HCT116 (cell line): ENCODE results near the gene ZCCHC24. TPM values are rescaled to one million over a fixed set of nuclear protein-coding genes. Genes with fewer than 3 reads are reported as not detected.

Experiments
- ATAC-seq: fragments of 200-7000 bp; cut with Tn5 transposase; 2 replicates; pipeline ENCODE4 v1.9.1; 2020; ENCODE audit warnings: mild to moderate bottlenecking, moderate library complexity
- BruUV-seq: library from RNA; stranded (reverse); fragments of 400-500 nt; replicated peaks from 2 replicates; lab custom pipeline; 2021; lab: Mats Ljungman, UMichigan
- CTCF ChIA-PET: fragments of 300-600 bp; sonication (Branson Sonifier 250); formaldehyde crosslinking; loops from one replicate; lab custom pipeline; 2021; ENCODE audit warnings: antibody characterized with exemption; lab: Charles Lee
- POLR2A ChIA-PET: fragments of 300-600, 350-600 bp; sonication (Branson Sonifier 250); formaldehyde crosslinking; loops from one replicate; lab custom pipeline; 2021; ENCODE audit warnings: antibody characterized with exemption; lab: Charles Lee
- RAD21 ChIA-PET, 2 experiments: fragments of 300-600 bp; sonication (Branson Sonifier 250); formaldehyde crosslinking; loops; one replicate each; lab custom pipeline; 2023; ENCODE audit warnings: low total read pairs in 2 of 2; ENCODE audit not compliant: uncharacterized antibody in 2 of 2, unreplicated experiment in 2 of 2, low non-redundant PET in 1 of 2; lab: Charles Lee
- DNase-seq: peaks from one replicate; pipeline ENCODE4 v3.0.0-alpha.2; 2010; ENCODE audit warnings: low read depth, low spot score
- H2AFZ ChIP-seq: fragments of 200-600 bp; shearing (Covaris generic), sonication (generic); 2 replicates; pipeline ENCODE4 v1.6.1; 2017; ENCODE audit warnings: low read depth, mixed run types, mixed read lengths, antibody characterized with exemption, low read length; ENCODE audit not compliant: poor library complexity, severe bottlenecking
- H3K27ac ChIP-seq: 2 replicates; pipeline ENCODE4 v1.5.1; 2012; ENCODE audit warnings: low read depth, low read length
- H3K27me3 ChIP-seq: fragments of 200-600 bp; sonication (generic); 2 replicates; pipeline ENCODE4 v1.6.1; 2016; ENCODE audit warnings: mixed run types, low read length, mixed read lengths; ENCODE audit not compliant: insufficient read depth
- H3K36me3 ChIP-seq, 2 experiments: fragments of 200-500 bp in 1 of 2; fragments of 200-600 bp in 1 of 2; sonication (Bioruptor generic) in 1 of 2; sonication (generic) in 1 of 2; 2 replicates each; pipeline versions ENCODE4 v1.5.1 to v1.6.1; 2014 to 2016; ENCODE audit warnings: low read length in 2 of 2, inconsistent platforms in 1 of 2, mixed read lengths in 1 of 2, mixed run types in 1 of 2; ENCODE audit not compliant: insufficient read depth in 2 of 2, control insufficient read depth in 1 of 2
- H3K4me1 ChIP-seq, 2 experiments: fragments of 200-600 bp in 1 of 2; sonication (generic) in 1 of 2; 2 replicates each; pipeline versions ENCODE4 v1.5.1 to v1.6.1; 2012 to 2017; ENCODE audit warnings: low read length in 2 of 2, inconsistent platforms in 1 of 2, mild to moderate bottlenecking in 1 of 2, mixed read lengths in 1 of 2, mixed run types in 1 of 2, moderate library complexity in 1 of 2; ENCODE audit not compliant: insufficient read depth in 2 of 2, control insufficient read depth in 1 of 2
- H3K4me2 ChIP-seq: fragments of 200-600 bp; sonication (generic); 2 replicates; pipeline ENCODE4 v1.6.1; 2017; ENCODE audit warnings: mixed run types, low read length, mixed read lengths
- H3K4me3 ChIP-seq, 2 experiments: fragments of 200-600 bp in 1 of 2; sonication (generic) in 1 of 2; replicated peaks in 1 of 2; 2 replicates each; pipeline ENCODE4 v1.5.1; 2011 to 2016; ENCODE audit warnings: low read length in 2 of 2, control low read depth in 1 of 2, low read depth in 1 of 2, mild to moderate bottlenecking in 1 of 2, mixed read lengths in 1 of 2, mixed run types in 1 of 2
- H3K79me2 ChIP-seq: fragments of 200-600 bp; sonication (generic); 2 replicates; pipeline ENCODE4 v1.6.1; 2017; ENCODE audit warnings: mild to moderate bottlenecking, mixed run types, low read length, moderate library complexity, mixed read lengths; ENCODE audit not compliant: insufficient read depth
- H3K9ac ChIP-seq: fragments of 200-600 bp; sonication (generic); 2 replicates; pipeline ENCODE4 v1.6.1; 2016; ENCODE audit warnings: low read length, mixed read lengths
- H3K9me2 ChIP-seq: fragments of 200-600 bp; sonication (generic), shearing (Covaris generic); 2 replicates; pipeline ENCODE4 v1.6.1; 2017; ENCODE audit warnings: mixed run types, mild to moderate bottlenecking, moderate library complexity; ENCODE audit not compliant: insufficient read depth
- H3K9me3 ChIP-seq, 2 experiments: fragments of 200-500 bp in 1 of 2; fragments of 200-600 bp in 1 of 2; sonication (Bioruptor generic) in 1 of 2; sonication (generic) in 1 of 2; 2 replicates each; pipeline ENCODE4 v1.6.1; 2014 to 2017; ENCODE audit warnings: low read length in 2 of 2, mixed read lengths in 2 of 2, inconsistent platforms in 1 of 2, low read depth in 1 of 2, mild to moderate bottlenecking in 1 of 2, mixed run types in 1 of 2, moderate library complexity in 1 of 2; ENCODE audit not compliant: control insufficient read depth in 1 of 2, insufficient read depth in 1 of 2
- H4K20me1 ChIP-seq: fragments of 200-600 bp; sonication (generic), shearing (Covaris generic); 2 replicates; pipeline ENCODE4 v1.6.1; 2017; ENCODE audit warnings: mixed run types, mild to moderate bottlenecking, moderate library complexity; ENCODE audit not compliant: insufficient read depth
- CEBPB ChIP-seq: IDR thresholded peaks from 2 replicates; pipeline ENCODE4 v1.6.1; 2012; ENCODE audit warnings: low read depth
- CTCF ChIP-seq, 3 experiments: fragments of 200-600 bp in 1 of 3; sonication (generic) in 1 of 3; IDR thresholded peaks in 2 of 3; conservative IDR thresholded peaks in 1 of 3; 2 replicates each; pipeline ENCODE4 v1.5.1; 2012 to 2017; ENCODE audit warnings: low read depth in 2 of 3, low read length in 2 of 3, antibody characterized with exemption in 1 of 3, borderline replicate concordance in 1 of 3, control low read depth in 1 of 3, mild to moderate bottlenecking in 1 of 3, mixed read lengths in 1 of 3, mixed run types in 1 of 3, moderate library complexity in 1 of 3; ENCODE audit not compliant: insufficient read depth in 1 of 3
- JUND ChIP-seq: IDR thresholded peaks from 2 replicates; pipeline ENCODE4 v1.6.1; 2012
- MAX ChIP-seq: IDR thresholded peaks from 2 replicates; pipeline ENCODE4 v1.6.1; 2012
- SP1 ChIP-seq: IDR thresholded peaks from 2 replicates; pipeline ENCODE4 v1.6.1; 2012; ENCODE audit warnings: low read depth
- TCF7L2 ChIP-seq: IDR thresholded peaks from 2 replicates; pipeline ENCODE4 v1.7.0; 2011; ENCODE audit warnings: borderline replicate concordance, inconsistent platforms; ENCODE audit not compliant: insufficient read depth, insufficient read length; ENCODE audit errors: extremely low read depth
- intact Hi-C: fragments of 100-400 bp; cut with micrococcal nuclease; formaldehyde crosslinking; loops from 2 replicates; pipeline ENCODE4 v1.10.0; 2022
- total RNA-seq: library from RNA; stranded (reverse); gene quantifications from one replicate; pipeline ENCODE4 v1.2.1, GENCODE V29; 2021; ENCODE audit not compliant: unreplicated experiment
- TF ChIP-seq, protein P1 (sequence below): IDR thresholded peaks from 2 replicates; pipeline ENCODE4 v1.6.1; 2012; ENCODE audit warnings: low read depth

Gene ZCCHC24
- total RNA-seq, 1 experiment from 2014 or later, result 7.0 TPM

- H3K79me2 ChIP-seq, result no peaks in the 10 kb centered on the region
- no peaks in the 10 kb centered on the region for H3K9me3 ChIP-seq
- no peak overlapping the region for H3K9ac ChIP-seq
- no peak for ATAC-seq
- H3K36me3 ChIP-seq, result no peaks in the 10 kb centered on the region
- no peak for DNase-seq
- H2AFZ ChIP-seq, result no peak overlapping the region
- peaks cover 9 to 12% of the 10 kb centered on the region in 2 experiments; a peak in 3 of 4 replicates for H3K4me1 ChIP-seq
- H3K27ac ChIP-seq, result no peak overlapping the region
- ChIA-PET POLR2A (no interaction called here), CTCF (no interaction called here)
- no TSS peak for BruUV-seq
- H3K4me3 ChIP-seq, result no peak overlapping the region
- intact Hi-C loops, result no loop called here
- H3K27me3 ChIP-seq, result no peaks in the 10 kb centered on the region
- H3K9me2 ChIP-seq, result no peaks in the 10 kb centered on the region
- H4K20me1 ChIP-seq, result no peaks in the 10 kb centered on the region
- TF ChIP-seq SP1 (no peak), CEBPB (no peak), TCF7L2 (no peak), JUND (no peak), MAX (no peak)
- TF ChIP-seq, protein P1, sequence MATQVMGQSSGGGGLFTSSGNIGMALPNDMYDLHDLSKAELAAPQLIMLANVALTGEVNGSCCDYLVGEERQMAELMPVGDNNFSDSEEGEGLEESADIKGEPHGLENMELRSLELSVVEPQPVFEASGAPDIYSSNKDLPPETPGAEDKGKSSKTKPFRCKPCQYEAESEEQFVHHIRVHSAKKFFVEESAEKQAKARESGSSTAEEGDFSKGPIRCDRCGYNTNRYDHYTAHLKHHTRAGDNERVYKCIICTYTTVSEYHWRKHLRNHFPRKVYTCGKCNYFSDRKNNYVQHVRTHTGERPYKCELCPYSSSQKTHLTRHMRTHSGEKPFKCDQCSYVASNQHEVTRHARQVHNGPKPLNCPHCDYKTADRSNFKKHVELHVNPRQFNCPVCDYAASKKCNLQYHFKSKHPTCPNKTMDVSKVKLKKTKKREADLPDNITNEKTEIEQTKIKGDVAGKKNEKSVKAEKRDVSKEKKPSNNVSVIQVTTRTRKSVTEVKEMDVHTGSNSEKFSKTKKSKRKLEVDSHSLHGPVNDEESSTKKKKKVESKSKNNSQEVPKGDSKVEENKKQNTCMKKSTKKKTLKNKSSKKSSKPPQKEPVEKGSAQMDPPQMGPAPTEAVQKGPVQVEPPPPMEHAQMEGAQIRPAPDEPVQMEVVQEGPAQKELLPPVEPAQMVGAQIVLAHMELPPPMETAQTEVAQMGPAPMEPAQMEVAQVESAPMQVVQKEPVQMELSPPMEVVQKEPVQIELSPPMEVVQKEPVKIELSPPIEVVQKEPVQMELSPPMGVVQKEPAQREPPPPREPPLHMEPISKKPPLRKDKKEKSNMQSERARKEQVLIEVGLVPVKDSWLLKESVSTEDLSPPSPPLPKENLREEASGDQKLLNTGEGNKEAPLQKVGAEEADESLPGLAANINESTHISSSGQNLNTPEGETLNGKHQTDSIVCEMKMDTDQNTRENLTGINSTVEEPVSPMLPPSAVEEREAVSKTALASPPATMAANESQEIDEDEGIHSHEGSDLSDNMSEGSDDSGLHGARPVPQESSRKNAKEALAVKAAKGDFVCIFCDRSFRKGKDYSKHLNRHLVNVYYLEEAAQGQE, result no peak
- TF ChIP-seq, all 23 proteins: peak for 0
- H3K4me2 ChIP-seq, result no peak overlapping the region
- RAD21 ChIA-PET, result no interaction called here
These were observed 8.0 kb upstream of the ZCCHC24 start for GRCh38 chr10:79453392-79453791.

DNA sequence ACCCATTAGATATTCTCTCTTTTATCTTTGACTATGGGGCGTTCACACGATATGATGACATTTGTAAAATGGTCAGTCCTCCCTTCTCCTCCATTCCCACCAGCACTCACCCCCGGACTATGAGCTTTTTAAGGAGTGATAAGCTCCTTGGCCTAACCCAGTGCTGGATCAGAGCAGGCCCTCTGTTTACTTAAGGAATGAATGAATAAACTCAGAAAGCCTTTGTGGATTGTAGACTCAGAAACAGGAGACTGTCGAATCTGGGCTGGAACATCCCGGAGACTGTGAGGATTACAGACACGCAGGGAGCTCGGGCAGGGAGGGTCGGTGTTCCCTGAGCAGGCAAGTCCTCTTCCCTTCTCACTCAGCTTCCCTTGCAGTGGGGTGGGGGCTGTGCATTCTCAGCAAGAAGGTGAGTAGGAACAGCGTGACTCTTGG is 6.8 kb upstream of the ZCCHC24 start:
- Histone ChIP-seq H2AFZ (no peak overlapping the region), H3K9ac (no peak overlapping the region), H3K4me3 (no peak overlapping the region), H3K4me1 (peaks cover 9 to 12% of the 10 kb centered on the region in 2 experiments; a peak in 3 of 4 replicates), H3K9me3 (no peaks in the 10 kb centered on the region), H3K27ac (no peak overlapping the region), H3K9me2 (no peaks in the 10 kb centered on the region), H4K20me1 (no peaks in the 10 kb centered on the region), H3K79me2 (no peaks in the 10 kb centered on the region), H3K27me3 (no peaks in the 10 kb centered on the region), H3K4me2 (no peak overlapping the region), H3K36me3 (no peaks in the 10 kb centered on the region)
- ChIA-PET RAD21 (no interaction called here), CTCF (no interaction called here), POLR2A (no interaction called here)
- no peak for DNase-seq
- ATAC-seq, result no peak
- no TSS peak for BruUV-seq
- TF ChIP-seq CTCF (IDR thresholded peaks at IDR 0.05 in 2 of 3, conservative IDR thresholded peaks at IDR 0.05 in 1 of 3; ENCODE audit: borderline replicate concordance in 1 of 3, insufficient read depth in 1 of 3, low read depth in 2 of 3, low read length in 2 of 3), result no peak
- intact Hi-C loops, result no loop called here
